HG03064 (cell line): ENCODE data around the gene CPNE1.

Source experiments
- ATAC-seq: cut with Tn5 transposase; IDR thresholded peaks from one replicate; pipeline ENCODE4 v1.9.1; 2021; ENCODE audit warnings: low read depth; ENCODE audit not compliant: unreplicated experiment

Gene CPNE1

DNA sequence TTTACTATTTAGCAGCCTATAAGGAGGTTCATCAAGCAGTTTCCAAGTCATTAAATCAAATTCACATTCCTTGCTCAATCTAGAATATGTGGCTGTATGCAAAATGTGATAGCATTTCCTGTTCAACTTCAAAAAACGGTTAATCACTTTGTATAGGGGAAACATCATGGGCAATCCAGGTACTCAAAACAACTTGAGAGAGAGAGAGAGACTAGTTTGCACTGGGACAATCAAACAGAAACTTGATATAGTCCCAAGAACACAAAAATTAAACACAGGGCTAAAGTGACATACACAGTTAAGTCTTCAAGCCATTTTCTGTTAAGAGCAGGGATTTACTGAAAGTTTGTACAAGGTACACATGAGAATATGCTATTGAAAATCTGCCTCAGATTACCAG lies 7.4 kb downstream of the CPNE1 start:
- no peak for ATAC-seq

DNA sequence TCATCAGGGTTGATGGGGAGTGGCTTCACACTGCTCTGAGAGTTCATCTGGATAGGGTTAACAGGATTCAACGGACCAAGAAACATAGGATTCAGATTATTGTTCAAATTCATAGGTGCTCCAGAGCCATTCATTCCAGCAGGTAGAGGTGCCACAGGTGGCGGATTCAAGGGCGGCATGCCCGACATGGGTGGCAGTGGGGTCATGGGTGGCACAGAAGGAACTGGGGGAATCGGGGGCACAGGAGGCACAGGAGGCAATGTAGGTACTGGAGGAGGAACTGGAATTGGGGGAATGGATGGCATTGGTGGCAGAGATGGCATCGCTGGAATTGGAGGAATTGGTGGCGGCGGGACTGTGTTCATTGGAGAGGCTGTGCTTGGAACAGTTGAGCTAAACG lies 10.3 kb downstream of the CPNE1 start:
- ATAC-seq = no peak

- no peak for ATAC-seq
Observed at GRCh38 chr20:35653893-35654292, 10.8 kb downstream of the CPNE1 start.

- ATAC-seq = no peak
Observed at GRCh38 chr20:35653430-35653734, 11.3 kb downstream of the CPNE1 start.

DNA sequence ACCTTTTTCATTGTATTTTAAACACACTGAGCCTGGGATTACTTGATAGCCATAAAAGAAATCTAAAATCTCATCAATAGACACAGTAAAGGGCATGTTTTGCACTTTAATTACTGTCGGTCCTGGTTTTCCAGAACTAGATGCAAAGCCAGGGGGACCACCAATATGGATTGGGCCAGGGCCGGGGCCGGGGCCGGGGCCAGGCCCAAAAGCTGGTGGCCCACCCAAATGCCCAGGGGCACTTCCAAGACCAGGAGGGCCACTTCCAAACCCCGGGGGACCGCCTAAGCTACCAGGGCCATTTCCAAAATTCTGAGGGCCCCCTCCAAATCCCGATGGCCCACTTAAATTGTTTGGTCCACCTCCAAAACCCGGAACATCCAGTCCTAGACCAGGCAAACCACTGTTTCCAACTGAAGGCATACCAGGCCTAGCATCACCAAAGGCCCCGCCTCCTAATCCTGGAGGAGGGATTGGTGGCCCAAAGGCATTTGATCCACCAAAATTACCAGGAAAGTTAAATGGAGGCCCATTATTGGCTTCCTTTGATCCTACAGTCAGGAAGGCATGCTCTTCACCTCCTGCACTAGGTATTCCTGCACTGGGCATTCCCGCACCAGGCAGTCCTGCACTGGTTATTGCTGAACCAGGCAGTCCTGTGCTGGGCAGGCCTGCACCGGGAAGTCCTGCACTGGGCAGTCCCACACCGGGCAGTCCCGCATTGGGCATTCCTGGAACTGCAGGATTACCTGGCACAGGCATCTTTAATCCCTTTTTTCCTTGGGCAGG lies 11.9 kb downstream of the CPNE1 start:
- no peak for ATAC-seq

- ATAC-seq = no peak
Observed at GRCh38 chr20:35651958-35652357, 12.7 kb downstream of the CPNE1 start.

GRCh38 chr20:35650632-35651031 lies 14.1 kb downstream of the CPNE1 start:
- ATAC-seq = no peak

GRCh38 chr20:35648836-35649235 lies 15.9 kb downstream of the CPNE1 start:
- no peak for ATAC-seq

- no peak for ATAC-seq
Observed at GRCh38 chr20:35644806-35645205, 19.9 kb downstream of the CPNE1 start.

DNA sequence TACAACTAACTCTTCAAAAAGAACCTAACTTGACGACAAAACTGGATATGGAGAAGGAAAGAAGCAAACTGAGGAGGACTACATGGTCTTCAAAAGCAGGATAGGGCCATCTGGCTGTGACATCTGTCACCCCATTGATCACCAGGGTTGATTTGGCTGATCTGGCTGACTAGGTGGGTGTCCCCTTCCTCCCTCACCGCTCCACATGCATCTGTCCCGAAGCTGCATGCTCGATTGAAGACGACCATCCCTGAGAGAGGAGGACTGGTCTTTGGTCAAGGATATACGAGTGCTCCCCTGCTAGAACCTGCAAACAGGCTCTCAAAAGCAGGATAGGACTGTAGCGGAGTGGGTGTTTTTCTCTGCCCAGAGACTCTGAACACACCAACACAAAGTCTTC lies 21.7 kb downstream of the CPNE1 start:
- ATAC-seq = no peak

DNA sequence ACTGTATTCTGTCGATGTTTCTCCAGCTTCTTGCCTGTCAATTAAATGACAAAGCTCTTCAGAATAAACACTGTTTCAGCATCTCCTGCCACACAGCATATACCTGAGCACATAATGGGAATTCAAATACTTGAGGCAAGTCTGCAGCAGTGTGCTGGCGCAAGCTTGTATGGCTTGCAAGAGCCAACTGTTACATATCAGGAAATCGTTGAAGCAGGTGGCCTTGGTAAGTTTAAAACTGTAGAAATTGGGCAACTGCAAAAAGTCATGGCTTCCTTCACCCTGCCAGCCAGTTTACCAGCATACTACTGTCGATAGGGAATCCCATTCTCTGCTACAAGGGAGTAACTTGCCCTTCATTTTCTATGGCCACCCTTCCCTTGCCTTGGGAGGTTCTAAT lies 23.0 kb downstream of the CPNE1 start:
- no peak for ATAC-seq

DNA sequence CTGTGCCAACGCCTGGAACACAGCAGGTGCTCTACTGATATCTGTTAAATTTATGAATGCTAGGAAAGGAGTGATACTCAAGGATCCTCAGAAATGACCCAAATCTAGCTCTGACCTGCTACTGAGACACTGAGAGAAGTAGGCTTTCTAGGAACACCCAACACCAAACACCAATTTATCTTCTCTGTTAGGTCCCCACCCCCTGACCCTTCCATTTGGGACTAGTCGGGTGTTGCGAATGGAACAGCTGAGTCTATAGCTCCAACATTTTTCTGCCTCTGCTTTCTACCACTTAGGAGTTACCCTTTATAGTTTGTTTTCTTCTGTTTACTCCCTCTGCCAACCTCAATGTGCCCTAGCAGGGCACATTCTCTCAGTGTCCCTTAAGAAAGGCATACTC lies 24.0 kb downstream of the CPNE1 start:
- ATAC-seq = no peak

DNA sequence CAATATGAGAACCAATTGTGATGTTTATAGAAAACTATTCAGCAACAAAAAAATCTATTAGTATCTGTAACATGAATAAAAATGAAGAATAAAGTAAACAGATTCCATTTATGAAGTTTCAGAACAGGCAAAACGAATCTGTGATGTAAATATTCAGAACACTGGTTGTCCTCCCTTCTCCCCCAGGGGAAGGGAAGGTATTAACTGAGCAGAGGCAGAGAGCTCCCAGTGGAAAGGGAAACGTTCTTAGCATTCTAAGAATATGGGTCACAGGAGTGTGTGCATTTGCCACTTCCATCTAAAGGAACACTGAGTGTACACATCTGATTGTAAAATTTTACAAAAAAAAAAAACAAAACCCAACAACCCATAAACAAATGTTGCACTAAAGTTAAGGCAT lies 25.9 kb downstream of the CPNE1 start:
- ATAC-seq = no peak

GRCh38 chr20:35637276-35637675 lies 27.4 kb downstream of the CPNE1 start:
- ATAC-seq = no peak

- no peak for ATAC-seq
Observed at GRCh38 chr20:35636095-35636494, 28.6 kb downstream of the CPNE1 start.

- ATAC-seq = no peak
Observed at GRCh38 chr20:35635652-35636051, 29.0 kb downstream of the CPNE1 start.

GRCh38 chr20:35632539-35633115 lies 32.1 kb downstream of the CPNE1 start:
- ATAC-seq = no peak

DNA sequence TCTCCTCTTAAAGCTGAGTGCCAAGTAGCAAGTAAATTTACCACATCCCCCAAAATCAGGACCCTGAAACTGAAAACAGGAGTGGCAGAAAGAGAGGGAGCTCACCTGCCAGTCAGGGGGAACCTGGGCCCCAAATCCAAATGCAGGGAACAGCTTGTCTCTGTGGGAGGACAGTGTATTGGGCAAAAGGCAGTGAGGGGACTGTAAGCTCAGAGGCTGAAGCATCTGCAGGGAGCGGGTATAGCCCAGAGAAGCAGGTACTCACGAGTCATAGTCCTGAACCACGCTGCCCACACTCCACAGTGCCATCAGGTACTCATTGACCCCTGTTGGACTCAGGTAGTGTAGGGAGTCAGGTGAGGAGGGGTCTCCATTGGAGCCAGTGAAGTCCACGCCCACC lies 34.1 kb downstream of the CPNE1 start:
- no peak for ATAC-seq

DNA sequence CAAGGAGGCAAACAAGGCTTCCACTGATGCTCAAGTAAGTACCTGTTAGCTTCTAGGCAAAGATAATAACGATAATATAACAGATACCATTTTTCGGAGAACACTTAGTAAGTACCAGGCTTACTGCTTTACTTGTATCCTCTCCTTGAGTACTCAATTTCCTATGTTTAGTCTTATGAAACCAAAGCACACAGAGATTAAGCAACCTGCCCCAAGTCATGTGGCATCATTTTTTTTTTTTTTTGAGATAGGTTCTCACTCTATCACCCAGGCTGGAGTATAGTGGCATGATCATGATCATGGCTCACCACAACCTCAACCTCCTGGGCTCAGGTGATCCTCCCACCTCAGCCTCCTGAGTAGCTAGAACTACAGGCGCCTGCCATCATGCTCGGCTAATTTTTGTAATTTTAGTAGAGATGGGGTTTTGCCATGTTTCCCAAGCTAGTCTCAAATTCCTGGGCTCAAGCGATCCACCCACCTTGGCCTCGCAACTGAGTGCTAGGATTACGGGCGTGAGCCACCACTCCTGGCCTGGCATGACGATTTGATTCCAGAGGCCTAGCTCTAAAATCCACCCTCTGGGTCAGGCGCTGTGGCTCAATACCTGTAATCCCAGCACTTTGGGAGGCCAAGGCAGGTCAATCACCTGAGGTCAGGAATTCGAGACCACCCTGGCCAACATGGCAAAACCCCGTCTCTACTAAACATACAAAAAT lies 35.1 kb downstream of the CPNE1 start:
- ATAC-seq = no peak

DNA sequence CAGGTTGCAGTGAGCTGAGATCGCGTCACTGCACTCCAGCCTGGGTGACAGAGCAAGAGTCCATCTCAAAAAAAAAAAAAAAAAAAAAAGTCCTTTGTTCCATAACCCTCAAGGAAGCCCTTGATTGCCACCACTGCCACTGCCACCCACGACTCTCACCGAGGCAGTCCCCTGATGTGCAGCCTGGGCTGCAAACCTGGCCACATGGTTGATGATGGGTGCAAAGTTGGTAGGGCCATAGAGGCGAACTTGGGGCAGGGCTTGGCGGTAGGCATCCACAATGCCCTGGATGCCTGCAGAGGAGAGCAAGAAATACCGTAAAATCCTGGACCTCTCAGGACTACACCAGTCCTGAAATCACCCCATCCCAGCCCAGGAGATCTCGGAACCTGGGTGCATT lies 37.6 kb downstream of the CPNE1 start:
- no peak for ATAC-seq

GRCh38 chr20:35626386-35627001 lies 38.2 kb downstream of the CPNE1 start:
- ATAC-seq = no peak
